ENCODE measurements around the gene VPS54. TPM values are rescaled to one million over a fixed set of nuclear protein-coding genes. Genes with fewer than 3 reads are reported as not detected.
"Not testable (repeated sequence)": the region's sequence is repeated elsewhere in the genome, so short reads cannot be mapped to it uniquely, and the experiment has no call there.

Gene VPS54
- total RNA-seq, 2 donors from 2014 or later = 2.6 to 10.1 TPM

- DNase-seq (ENCODE audit: low spot score in 2 of 2) (no peak), ATAC-seq (peak; percentile 40 to 43)
- Mint-ChIP-seq H3K36me3 (peaks cover under 1 to 50% of the 10 kb centered on the region in 2 donors), H3K27ac (no peak overlapping the region), H3K9me3 (peaks cover 5 to 15% of the 10 kb centered on the region in 2 donors)
These were observed 168.6 kb downstream of the VPS54 start for GRCh38 chr2:63850649-63851048.

DNA sequence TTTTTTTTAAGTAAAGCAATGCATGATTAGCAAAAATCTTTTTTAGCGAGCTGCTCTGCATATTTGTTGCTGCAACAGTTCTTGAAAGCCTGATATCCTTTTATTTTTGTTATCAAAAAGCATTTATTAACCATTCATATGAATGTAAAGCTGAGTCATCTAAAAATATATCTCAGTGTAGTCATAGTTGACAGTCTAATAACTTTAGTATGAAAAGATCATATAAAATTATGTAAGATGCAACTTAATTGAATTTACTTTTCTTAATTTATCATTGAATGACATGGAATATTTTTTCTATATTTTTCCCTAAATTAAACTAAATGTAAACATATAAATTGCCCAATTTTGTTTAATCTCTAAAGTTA lies 169.0 kb downstream of the VPS54 start:
- Mint-ChIP-seq H3K36me3 (peaks cover 0 to 51% of the 10 kb centered on the region in 2 donors), H3K9me3 (peaks cover 5 to 15% of the 10 kb centered on the region in 2 donors), H3K27ac (no peak overlapping the region)
- DNase-seq (ENCODE audit: low spot score in 2 of 2) (no peak), ATAC-seq (no peak)

GRCh38 chr2:63849381-63850203 lies 169.6 kb downstream of the VPS54 start:
- H3K27ac Mint-ChIP-seq = no peak overlapping the region
- DNase-seq (ENCODE audit: low spot score in 2 of 2) = no peak
- peaks cover 5 to 15% of the 10 kb centered on the region in 2 donors for H3K9me3 Mint-ChIP-seq
- no peak for ATAC-seq
- peaks cover 0 to 51% of the 10 kb centered on the region in 2 donors for H3K36me3 Mint-ChIP-seq

DNA sequence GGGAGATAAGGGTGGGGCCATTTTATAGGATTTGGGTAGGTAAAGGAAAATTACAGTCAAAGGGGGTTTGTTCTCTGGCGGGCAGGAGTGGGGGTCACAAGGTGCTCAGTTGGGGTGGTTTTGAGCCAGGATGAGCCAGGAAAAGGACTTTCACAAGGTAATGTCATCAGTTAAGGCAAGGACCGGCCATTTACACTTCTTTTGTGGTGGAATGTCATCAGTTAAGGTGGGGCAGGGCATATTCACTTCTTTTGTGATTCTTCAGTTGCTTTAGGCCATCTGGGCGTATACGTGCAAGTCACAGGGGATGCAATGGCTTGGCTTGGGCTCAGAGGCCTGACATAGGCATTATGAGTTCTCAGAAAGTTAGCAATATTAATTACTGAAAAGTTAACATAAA lies 171.7 kb downstream of the VPS54 start:
- not testable (repeated sequence) for ATAC-seq; H3K27ac Mint-ChIP-seq; DNase-seq (ENCODE audit: low spot score in 2 of 2)
- Mint-ChIP-seq H3K36me3 (peaks cover 2 to 45% of the 10 kb centered on the region in 2 donors), H3K9me3 (peaks cover 5 to 11% of the 10 kb centered on the region in 2 donors)

DNA sequence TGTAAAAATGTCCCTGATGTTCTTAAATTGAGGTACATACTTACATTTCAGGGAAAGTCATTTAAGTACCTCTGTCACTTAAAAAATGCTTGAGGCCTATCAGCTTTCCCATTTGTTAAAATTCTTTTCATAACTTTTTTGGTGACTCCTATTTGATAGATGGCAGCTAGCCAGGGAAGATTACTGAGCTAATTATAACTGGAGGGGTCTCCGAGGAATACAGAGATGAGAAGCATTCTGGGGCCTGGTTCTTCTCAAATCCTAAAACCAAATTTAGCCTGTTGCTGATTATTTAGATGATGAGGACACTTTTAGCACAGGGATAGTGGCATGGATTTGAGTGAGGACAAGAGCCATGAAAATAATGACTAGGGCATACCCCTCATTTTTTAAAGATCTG lies 172.7 kb downstream of the VPS54 start:
- Mint-ChIP-seq H3K9me3 (peaks cover 5 to 9% of the 10 kb centered on the region in 2 donors), H3K36me3 (peaks cover 12 to 50% of the 10 kb centered on the region in 2 donors), H3K27ac (peak overlapping the region in 1 of 2 donors; percentile 29)
- DNase-seq (ENCODE audit: low spot score in 2 of 2) = no peak
- no peak for ATAC-seq

- H3K36me3 Mint-ChIP-seq = peaks cover 12 to 48% of the 10 kb centered on the region in 2 donors
- ATAC-seq = no peak
- H3K27ac Mint-ChIP-seq = no peak overlapping the region
- no peak for DNase-seq (ENCODE audit: low spot score in 2 of 2)
- H3K9me3 Mint-ChIP-seq = peaks cover 5 to 9% of the 10 kb centered on the region in 2 donors
These were observed 173.4 kb downstream of the VPS54 start for GRCh38 chr2:63845866-63846265.

DNA sequence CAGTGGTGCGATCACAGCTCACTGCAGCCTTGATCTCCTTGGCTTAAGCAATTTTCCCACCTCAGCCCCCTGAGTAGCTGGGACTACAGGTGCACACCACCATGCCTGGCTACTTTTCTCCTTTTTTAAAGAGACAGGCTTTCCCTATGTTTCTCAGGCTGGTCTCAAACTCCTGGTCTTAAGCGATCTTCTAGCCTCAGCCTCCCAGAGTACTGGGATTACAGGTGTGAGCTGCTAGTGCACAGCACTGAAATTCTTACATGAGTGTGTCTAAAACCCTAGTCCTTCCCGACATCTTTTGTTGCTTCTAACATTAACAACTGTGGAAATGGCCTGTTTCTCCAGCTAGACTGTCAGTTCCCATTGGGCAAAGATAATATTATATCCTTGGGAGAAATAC lies 174.6 kb downstream of the VPS54 start:
- no peak for ATAC-seq
- Mint-ChIP-seq H3K36me3 (peaks cover 12 to 51% of the 10 kb centered on the region in 2 donors), H3K9me3 (peaks cover 5 to 9% of the 10 kb centered on the region in 2 donors), H3K27ac (no peak overlapping the region)
- DNase-seq (ENCODE audit: low spot score in 2 of 2) = no peak

GRCh38 chr2:63843791-63844190 lies 175.4 kb downstream of the VPS54 start:
- Mint-ChIP-seq H3K36me3 (peaks cover 12 to 47% of the 10 kb centered on the region in 2 donors), H3K9me3 (peaks cover 5 to 9% of the 10 kb centered on the region in 2 donors), H3K27ac (no peak overlapping the region)

DNA sequence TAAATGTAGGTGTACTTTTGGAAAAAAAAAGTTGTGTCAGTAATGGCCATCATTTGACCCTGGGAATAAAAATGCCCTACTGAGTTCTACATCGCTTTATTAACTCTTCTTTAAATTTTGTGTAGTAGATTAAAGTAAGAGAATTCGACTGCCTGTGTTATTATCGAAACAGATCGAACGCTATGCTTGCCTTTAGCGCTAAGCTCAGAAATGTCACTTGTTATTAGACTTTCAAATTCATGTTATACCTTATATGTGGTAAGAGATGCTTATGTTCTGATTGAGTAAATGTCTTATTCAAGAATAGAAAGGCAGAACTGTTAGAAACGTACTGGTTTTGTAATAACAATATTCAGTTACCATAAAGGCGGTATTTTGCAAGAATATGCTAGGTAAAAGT lies 176.1 kb downstream of the VPS54 start:
- Mint-ChIP-seq H3K9me3 (peaks cover 5 to 9% of the 10 kb centered on the region in 2 donors), H3K36me3 (peaks cover 12 to 45% of the 10 kb centered on the region in 2 donors), H3K27ac (peak overlapping the region in 1 of 2 donors; percentile 99)
- ATAC-seq (no peak), DNase-seq (ENCODE audit: low spot score in 2 of 2) (no peak)

More at GRCh38 chr2:63843791-63844190, 175.4 kb downstream of the VPS54 start:
- DNase-seq (ENCODE audit: low spot score in 2 of 2) = no peak
- no peak for ATAC-seq

GRCh38 chr2:63842149-63843061 lies 176.8 kb downstream of the VPS54 start:
- Mint-ChIP-seq H3K36me3 (peaks cover 12 to 38% of the 10 kb centered on the region in 2 donors), H3K27ac (peak overlapping the region; percentile 94 to 99), H3K9me3 (peaks cover 2 to 3% of the 10 kb centered on the region in 2 donors)
- ATAC-seq (no peak), DNase-seq (ENCODE audit: low spot score in 2 of 2) (peak in 1 of 2 donors; percentile 19)

Other genes with a start within 250 kb of the VPS54 start
- gene UGP2, start 177.5 kb downstream of the VPS54 start, total RNA-seq = 100 to 1,000 TPM in 1 of 2 donors, 10 to 100 TPM in 1; 97.2 to 100 TPM
- 10 to 100 TPM; 32.7 to 38.7 TPM for gene PELI1, start 125.0 kb upstream of the VPS54 start, total RNA-seq